Kidney epithelial cell (primary cell): Measurements from ENCODE around the gene DIPK1A. TPM values are rescaled to one million over a fixed set of nuclear protein-coding genes. Genes with fewer than 3 reads are reported as not detected.

ENCODE experiments used
- DNase-seq: peaks from one replicate; pipeline ENCODE4 v3.0.0-alpha.2; 2010; ENCODE audit warnings: low read depth
- H3K27me3 ChIP-seq: 2 replicates; pipeline ENCODE4 v1.6.0; 2011; ENCODE audit warnings: low read length; ENCODE audit not compliant: control insufficient read depth, insufficient read depth
- H3K36me3 ChIP-seq: 2 replicates; pipeline ENCODE4 v1.5.1; 2011; ENCODE audit warnings: low read length; ENCODE audit not compliant: control insufficient read depth, insufficient read depth
- H3K4me3 ChIP-seq: 2 replicates; pipeline ENCODE4 v1.5.1; 2011; ENCODE audit warnings: low read depth, mild to moderate bottlenecking, control low read depth, low read length
- CTCF ChIP-seq: IDR thresholded peaks from 2 replicates; pipeline ENCODE4 v1.5.1; 2011; ENCODE audit warnings: mild to moderate bottlenecking, moderate library complexity, low read length, control low read depth, inconsistent platforms; ENCODE audit not compliant: insufficient read depth, poor library complexity, severe bottlenecking
- total RNA-seq: library from RNA; depleted of rRNA; stranded (reverse); fragments of >200 nt; gene quantifications from 2 replicates; pipeline ENCODE4 v1.2.3, GENCODE V29; 2015

DIPK1A gene
- total RNA-seq, 1 donor from 2014 or later, result 1.8 TPM

GRCh38 chr1:92832537-92833114 is 128.6 kb downstream of the DIPK1A start:
- DNase-seq, result no peak
- Histone ChIP-seq H3K4me3 (peak overlapping the region; percentile 97), H3K36me3 (no peaks in the 10 kb centered on the region), H3K27me3 (no peaks in the 10 kb centered on the region)
- TF ChIP-seq CTCF, result no peak

- H3K27me3 ChIP-seq, result no peaks in the 10 kb centered on the region
- H3K4me3 ChIP-seq, result peak within 1 kb of the TSS; percentile 97
- DNase-seq, result peak; percentile 82
- H3K36me3 ChIP-seq, result no peaks in the 10 kb centered on the region
- peak; percentile 98 for TF ChIP-seq CTCF
These were observed 129.3 kb downstream of the DIPK1A start, which contains the start of gene RPL5 for GRCh38 chr1:92831762-92832536. Gene RPL5 (plus strand): TSS chr1:92832040. CDS start chr1:92832115, 75 bp downstream.

- Histone ChIP-seq H3K36me3 (no peaks in the 10 kb centered on the region), H3K4me3 (no peak overlapping the region), H3K27me3 (no peaks in the 10 kb centered on the region)
- DNase-seq, result no peak
- TF ChIP-seq CTCF, result no peak
These were observed 129.9 kb downstream of the DIPK1A start for GRCh38 chr1:92831368-92831761.

- no peaks in the 10 kb centered on the region for H3K27me3 ChIP-seq
- DNase-seq, result no peak
- no peak for TF ChIP-seq CTCF
- no peaks in the 10 kb centered on the region for H3K36me3 ChIP-seq
- no peak overlapping the region for H3K4me3 ChIP-seq
These were observed 134.5 kb downstream of the DIPK1A start for GRCh38 chr1:92826792-92827191.

GRCh38 chr1:92822879-92823278 is 138.4 kb downstream of the DIPK1A start:
- peak; percentile 12 for DNase-seq
- TF ChIP-seq CTCF, result no peak
- H3K27me3 ChIP-seq, result no peaks in the 10 kb centered on the region
- H3K36me3 ChIP-seq, result no peaks in the 10 kb centered on the region
- H3K4me3 ChIP-seq, result no peak overlapping the region
